ENCODE results near the gene SYNGR3. TPM values are rescaled to one million over a fixed set of nuclear protein-coding genes. Genes with fewer than 3 reads are reported as not detected.

The SYNGR3 gene
- total and polyA plus RNA-seq, 2 of the 13 experiments (the other 11 are each of a cell fraction or from before 2014, with no cell fraction given): 0.97 to 5.7 TPM

DNA sequence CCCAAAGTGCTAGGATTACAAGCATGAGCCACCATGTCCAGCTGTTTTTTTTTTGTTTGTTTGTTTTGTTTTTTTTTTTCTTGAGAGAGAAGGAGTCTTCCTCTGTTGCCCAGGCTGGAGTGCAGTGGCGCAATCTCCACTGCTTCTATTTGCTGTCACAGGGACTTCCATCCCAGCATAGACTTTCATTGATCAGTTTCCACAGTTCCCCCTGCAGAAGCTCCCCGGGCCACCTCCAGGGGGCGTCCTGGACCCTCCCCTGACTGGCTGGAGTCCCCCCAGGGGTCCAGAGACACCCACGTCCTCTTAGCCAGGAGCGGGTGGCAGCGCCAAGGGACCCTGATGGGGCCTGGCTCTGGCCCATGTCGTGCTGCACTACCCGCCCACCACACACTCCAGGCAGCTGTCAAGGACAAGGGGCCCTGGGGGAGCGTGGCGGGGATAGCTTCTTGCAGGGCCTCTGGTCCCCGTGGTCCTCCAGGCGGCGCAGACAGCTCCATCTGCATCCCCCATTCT lies 26.7 kb downstream of the SYNGR3 start (continued):
- no peak for TF ChIP-seq ISL2 (CRISPR knock-in tag; IDR thresholded peaks at IDR 0.05)
- peak; percentile 64; the same call in 1 of the 2 replicates for TF ChIP-seq PATZ1 (CRISPR knock-in tag; IDR thresholded peaks at IDR 0.05)
- no peak for TF ChIP-seq ZFAT (CRISPR knock-in tag; conservative IDR thresholded peaks at IDR 0.05)
- TF ChIP-seq ZNF670 (CRISPR knock-in tag; IDR thresholded peaks at IDR 0.05; ENCODE audit: borderline replicate concordance): 0 out of 2 replicates have a peak, but pooled peaks have one; percentile 10
- TF ChIP-seq FOXK2 (IDR thresholded peaks at IDR 0.05): no peak
- TF ChIP-seq PCBP1 (IDR thresholded peaks at IDR 0.05; ENCODE audit: borderline replicate concordance, low read depth, low read length): no peak
- TF ChIP-seq ZFX (CRISPR knock-in tag; IDR thresholded peaks at IDR 0.05; ENCODE audit: low read depth): peak; percentile 34; the same call in 1 of the 2 replicates
- TF ChIP-seq ZNF292 (CRISPR knock-in tag; IDR thresholded peaks at IDR 0.05; ENCODE audit: borderline replicate concordance, low read depth): no peak
- peak; percentile 88 for TF ChIP-seq CEBPG (CRISPR knock-in tag; IDR thresholded peaks at IDR 0.05)
- TF ChIP-seq YY1 (IDR thresholded peaks at IDR 0.05; ENCODE audit: insufficient read depth, insufficient replicate concordance, low read depth, low read length): no peak
- TF ChIP-seq MYNN (CRISPR knock-in tag; IDR thresholded peaks at IDR 0.05; ENCODE audit: low read depth): no peak
- no peak for TF ChIP-seq ZNF354B (CRISPR knock-in tag; IDR thresholded peaks at IDR 0.05)
- TF ChIP-seq RORA (CRISPR knock-in tag; IDR thresholded peaks at IDR 0.05): no peak
- no peak for TF ChIP-seq ZNF577 (CRISPR knock-in tag; IDR thresholded peaks at IDR 0.05; ENCODE audit: borderline replicate concordance, low read depth)
- no peak for TF ChIP-seq ZNF431 (CRISPR knock-in tag; IDR thresholded peaks at IDR 0.05; ENCODE audit: borderline replicate concordance, low read depth)
- TF ChIP-seq, protein P1, sequence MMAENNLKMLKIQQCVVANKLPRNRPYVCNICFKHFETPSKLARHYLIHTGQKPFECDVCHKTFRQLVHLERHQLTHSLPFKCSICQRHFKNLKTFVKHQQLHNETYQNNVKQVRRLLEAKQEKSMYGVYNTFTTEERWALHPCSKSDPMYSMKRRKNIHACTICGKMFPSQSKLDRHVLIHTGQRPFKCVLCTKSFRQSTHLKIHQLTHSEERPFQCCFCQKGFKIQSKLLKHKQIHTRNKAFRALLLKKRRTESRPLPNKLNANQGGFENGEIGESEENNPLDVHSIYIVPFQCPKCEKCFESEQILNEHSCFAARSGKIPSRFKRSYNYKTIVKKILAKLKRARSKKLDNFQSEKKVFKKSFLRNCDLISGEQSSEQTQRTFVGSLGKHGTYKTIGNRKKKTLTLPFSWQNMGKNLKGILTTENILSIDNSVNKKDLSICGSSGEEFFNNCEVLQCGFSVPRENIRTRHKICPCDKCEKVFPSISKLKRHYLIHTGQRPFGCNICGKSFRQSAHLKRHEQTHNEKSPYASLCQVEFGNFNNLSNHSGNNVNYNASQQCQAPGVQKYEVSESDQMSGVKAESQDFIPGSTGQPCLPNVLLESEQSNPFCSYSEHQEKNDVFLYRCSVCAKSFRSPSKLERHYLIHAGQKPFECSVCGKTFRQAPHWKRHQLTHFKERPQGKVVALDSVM (CRISPR knock-in tag; IDR thresholded peaks at IDR 0.05): no peak
- TF ChIP-seq ZNF253 (CRISPR knock-in tag; IDR thresholded peaks at IDR 0.05; ENCODE audit: borderline replicate concordance): no peak
- TF ChIP-seq ZNF549 (CRISPR knock-in tag; IDR thresholded peaks at IDR 0.05): no peak
- TF ChIP-seq ZNF652 (CRISPR knock-in tag; IDR thresholded peaks at IDR 0.05; ENCODE audit: borderline replicate concordance, low read depth): no peak
- TF ChIP-seq MIER3 (CRISPR knock-in tag; IDR thresholded peaks at IDR 0.05; ENCODE audit: borderline replicate concordance): no peak
- TF ChIP-seq, protein P2, sequence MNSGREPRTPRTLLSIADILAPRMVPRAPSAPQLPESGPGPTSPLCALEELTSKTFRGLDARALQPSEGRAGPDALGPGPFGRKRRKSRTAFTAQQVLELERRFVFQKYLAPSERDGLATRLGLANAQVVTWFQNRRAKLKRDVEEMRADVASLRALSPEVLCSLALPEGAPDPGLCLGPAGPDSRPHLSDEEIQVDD (CRISPR knock-in tag; IDR thresholded peaks at IDR 0.05; ENCODE audit: borderline replicate concordance): no peak
- no peak for TF ChIP-seq PRPF4 (IDR thresholded peaks at IDR 0.05; ENCODE audit: low read depth, low read length, poor library complexity, severe bottlenecking)

Measured in HepG2 (cell line).